ENCODE data around the gene HEPACAM. TPM values are rescaled to one million over a fixed set of nuclear protein-coding genes. Genes with fewer than 3 reads are reported as not detected.

The HEPACAM gene
- total RNA-seq, 1 experiment from 2014 or later = not detected

Other genes with a start within 250 kb of the HEPACAM start
- 0.80 and 0.85 TPM in 2 replicates for gene NRGN, start 196.1 kb downstream of the HEPACAM start, total RNA-seq (2014; rRNA removed; shearing (Covaris generic))
- gene VSIG2, start 183.8 kb downstream of the HEPACAM start, total RNA-seq (2014; rRNA removed; shearing (Covaris generic)) = 0.48 and 0.90 TPM in 2 replicates
- gene ESAM, start 173.8 kb downstream of the HEPACAM start, total RNA-seq (2014; rRNA removed; shearing (Covaris generic)) = 0.38 and 0.85 TPM in 2 replicates
- gene MSANTD2, start 135.6 kb downstream of the HEPACAM start, total RNA-seq (2014; rRNA removed; shearing (Covaris generic)) = 10.3 and 18.3 TPM in 2 replicates
- gene ROBO3, start 70.6 kb downstream of the HEPACAM start, total RNA-seq (2014; rRNA removed; shearing (Covaris generic)) = 26.1 and 31.0 TPM in 2 replicates
- gene ROBO4, start 38.2 kb downstream of the HEPACAM start, total RNA-seq (2014; rRNA removed; shearing (Covaris generic)) = not detected in 2 replicates
- not detected in 2 replicates for gene HEPN1, start 16.8 kb downstream of the HEPACAM start, total RNA-seq (2014; rRNA removed; shearing (Covaris generic))
- 1.2 and 3.0 TPM in 2 replicates for gene CCDC15, start 18.2 kb upstream of the HEPACAM start, total RNA-seq (2014; rRNA removed; shearing (Covaris generic))
- gene SLC37A2, start 127.3 kb upstream of the HEPACAM start, total RNA-seq (2014; rRNA removed; shearing (Covaris generic)) = 0.73 and 0.89 TPM in 2 replicates
- 22.7 and 31.9 TPM in 2 replicates for gene TMEM218, start 175.6 kb upstream of the HEPACAM start, total RNA-seq (2014; rRNA removed; shearing (Covaris generic))
- gene PKNOX2, start 228.7 kb upstream of the HEPACAM start, total RNA-seq (2014; rRNA removed; shearing (Covaris generic)) = 1.6 and 2.2 TPM in 2 replicates

All from H7 (cell line).